Breast epithelium (tissue), 4 donors: ENCODE data around the gene TM2D3. TPM values are rescaled to one million over a fixed set of nuclear protein-coding genes. Genes with fewer than 3 reads are reported as not detected.

ENCODE experiments used
- DNase-seq, 2 donors: peaks; one replicate each; pipeline ENCODE4 v3.0.0-alpha.2; 2019; ENCODE audit warnings: low spot score in 2 of 2
- H3K27ac ChIP-seq, 2 donors: fragments of 200-600 bp; sonication (generic) in 1 of 2; one replicate each; pipeline ENCODE4 v1.5.1; 2016 to 2019; ENCODE audit warnings: mild to moderate bottlenecking in 1 of 2
- H3K27me3 ChIP-seq, 2 donors: fragments of 200-600 bp; sonication (generic) in 1 of 2; one replicate each; pipeline versions ENCODE4 v1.5.1 to v1.6.0; 2017 to 2019; ENCODE audit warnings: control low read depth in 1 of 2, mild to moderate bottlenecking in 1 of 2
- H3K36me3 ChIP-seq: fragments of 200-600 bp; one replicate; pipeline ENCODE4 v1.5.1; 2019
- H3K4me1 ChIP-seq, 2 donors: fragments of 200-600 bp; sonication (generic); one replicate each; pipeline ENCODE4 v1.5.1; 2016 to 2019; ENCODE audit warnings: control low read depth in 1 of 2
- H3K4me3 ChIP-seq, 3 donors: fragments of 200-600 bp; sonication (generic); 1 replicate in 2 of 3; 2 replicates in 1 of 3; pipeline ENCODE4 v1.5.1; 2016 to 2019; ENCODE audit warnings: mild to moderate bottlenecking in 3 of 3, moderate library complexity in 2 of 3
- H3K9me3 ChIP-seq, 2 donors: fragments of 200-600 bp; sonication (generic) in 1 of 2; one replicate each; pipeline ENCODE4 v1.5.1; 2016 to 2019; ENCODE audit warnings: control low read depth in 1 of 2
- POLR2A ChIP-seq: fragments of 450-650 bp; IDR thresholded peaks from one replicate; pipeline ENCODE4 v1.6.1; 2016; ENCODE audit warnings: antibody characterized with exemption, mild to moderate bottlenecking, moderate library complexity
- POLR2AphosphoS5 ChIP-seq, 3 donors: sonication (generic); formaldehyde crosslinking; IDR thresholded peaks; one replicate each; pipeline ENCODE4 v1.6.1; 2017; ENCODE audit warnings: antibody characterized with exemption in 3 of 3
- intact Hi-C: fragments of 100-400 bp; cut with DNase I; formaldehyde crosslinking; loops from one replicate; pipeline ENCODE4 v1.15.1; 2023; ENCODE audit warnings: low total_unique reads
- total RNA-seq, 3 donors: library from RNA; depleted of rRNA; stranded (reverse); fragments of >200 nt; gene quantifications; one replicate each; pipeline ENCODE4 v1.1.0, GENCODE V29; 2016
- TF ChIP-seq, protein P1 (sequence below), 3 donors: fragments of 450-650 bp; IDR thresholded peaks; one replicate each; pipeline ENCODE4 v1.5.1; 2016 to 2017; ENCODE audit warnings: antibody characterized with exemption in 3 of 3, mild to moderate bottlenecking in 3 of 3, moderate library complexity in 3 of 3

Gene TM2D3
- total RNA-seq, 3 donors from 2014 or later = 40.3 to 49.8 (median 46.2) TPM

DNA sequence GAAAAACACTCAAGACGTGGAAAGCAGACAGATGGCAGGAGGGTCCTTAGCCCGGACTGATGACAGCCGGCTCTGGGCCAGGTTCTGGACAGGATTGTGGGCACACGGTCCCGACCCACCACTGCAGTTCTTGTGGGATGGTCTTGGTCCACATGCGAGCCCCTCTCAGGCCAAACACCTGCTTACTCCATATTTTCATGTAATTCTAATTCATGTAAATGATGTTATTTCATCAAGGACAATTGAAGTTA is 32.6 kb downstream of the TM2D3 start:
- Histone ChIP-seq H3K9me3 (no peaks in the 10 kb centered on the region), H3K4me1 (peaks cover 0 to 6% of the 10 kb centered on the region in 2 donors), H3K4me3 (no peak overlapping the region), H3K27me3 (no peaks in the 10 kb centered on the region), H3K27ac (no peak overlapping the region), H3K36me3 (no peaks in the 10 kb centered on the region)
- intact Hi-C loops = no loop called here
- no peak for DNase-seq
- TF ChIP-seq POLR2AphosphoS5 (IDR thresholded peaks at IDR 0.05) = no peak
- no peak for TF ChIP-seq POLR2A
- TF ChIP-seq, protein P1, sequence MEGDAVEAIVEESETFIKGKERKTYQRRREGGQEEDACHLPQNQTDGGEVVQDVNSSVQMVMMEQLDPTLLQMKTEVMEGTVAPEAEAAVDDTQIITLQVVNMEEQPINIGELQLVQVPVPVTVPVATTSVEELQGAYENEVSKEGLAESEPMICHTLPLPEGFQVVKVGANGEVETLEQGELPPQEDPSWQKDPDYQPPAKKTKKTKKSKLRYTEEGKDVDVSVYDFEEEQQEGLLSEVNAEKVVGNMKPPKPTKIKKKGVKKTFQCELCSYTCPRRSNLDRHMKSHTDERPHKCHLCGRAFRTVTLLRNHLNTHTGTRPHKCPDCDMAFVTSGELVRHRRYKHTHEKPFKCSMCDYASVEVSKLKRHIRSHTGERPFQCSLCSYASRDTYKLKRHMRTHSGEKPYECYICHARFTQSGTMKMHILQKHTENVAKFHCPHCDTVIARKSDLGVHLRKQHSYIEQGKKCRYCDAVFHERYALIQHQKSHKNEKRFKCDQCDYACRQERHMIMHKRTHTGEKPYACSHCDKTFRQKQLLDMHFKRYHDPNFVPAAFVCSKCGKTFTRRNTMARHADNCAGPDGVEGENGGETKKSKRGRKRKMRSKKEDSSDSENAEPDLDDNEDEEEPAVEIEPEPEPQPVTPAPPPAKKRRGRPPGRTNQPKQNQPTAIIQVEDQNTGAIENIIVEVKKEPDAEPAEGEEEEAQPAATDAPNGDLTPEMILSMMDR (IDR thresholded peaks at IDR 0.05) = no peak

GRCh38 chr15:101618851-101619614 is 33.1 kb downstream of the TM2D3 start:
- Histone ChIP-seq H3K27ac (no peak overlapping the region), H3K4me1 (peaks cover 0 to 6% of the 10 kb centered on the region in 2 donors), H3K36me3 (no peaks in the 10 kb centered on the region), H3K4me3 (no peak overlapping the region), H3K27me3 (no peaks in the 10 kb centered on the region), H3K9me3 (no peaks in the 10 kb centered on the region)
- TF ChIP-seq POLR2A (no peak), POLR2AphosphoS5 (IDR thresholded peaks at IDR 0.05) (no peak)
- TF ChIP-seq, protein P1 (IDR thresholded peaks at IDR 0.05) = no peak
- no peak for DNase-seq
- intact Hi-C loops = no loop called here

GRCh38 chr15:101618076-101618475 is 34.1 kb downstream of the TM2D3 start:
- Histone ChIP-seq H3K9me3 (no peaks in the 10 kb centered on the region), H3K36me3 (no peaks in the 10 kb centered on the region), H3K27ac (no peak overlapping the region), H3K27me3 (no peaks in the 10 kb centered on the region), H3K4me1 (peaks cover 3 to 6% of the 10 kb centered on the region in 2 donors), H3K4me3 (no peak overlapping the region)
- DNase-seq = no peak
- TF ChIP-seq POLR2AphosphoS5 (IDR thresholded peaks at IDR 0.05) (no peak), POLR2A (no peak)
- TF ChIP-seq, protein P1 (IDR thresholded peaks at IDR 0.05) = no peak
- intact Hi-C loops = no loop called here

DNA sequence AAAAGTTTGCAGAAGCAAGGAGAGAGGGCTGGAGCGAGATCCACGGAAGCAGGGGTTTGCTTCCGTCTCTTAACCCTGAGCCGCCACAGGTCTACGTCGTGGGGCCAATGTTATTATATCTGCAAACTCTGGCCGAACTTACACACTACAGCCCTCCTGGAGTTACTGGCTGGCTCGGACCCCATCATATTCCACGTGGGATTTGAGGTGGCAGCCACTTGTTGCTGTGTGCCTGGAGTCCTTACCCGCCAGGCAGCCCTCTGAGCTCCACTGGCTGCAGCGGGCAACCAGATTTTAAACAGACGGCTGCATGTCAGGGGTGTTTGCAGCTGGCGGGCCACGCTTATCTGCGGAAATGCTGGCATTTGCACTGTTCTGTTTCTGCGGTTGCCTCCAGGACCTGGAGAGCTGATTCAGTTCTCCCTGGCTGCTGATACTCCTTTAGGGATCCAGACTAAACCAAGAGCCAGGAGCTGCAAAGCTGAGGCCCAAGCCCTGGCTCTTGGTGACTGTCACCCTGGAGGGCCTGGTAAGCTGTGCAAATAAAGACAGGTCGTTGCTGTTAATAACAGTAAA is 34.7 kb downstream of the TM2D3 start:
- no peak for TF ChIP-seq POLR2AphosphoS5 (IDR thresholded peaks at IDR 0.05)
- TF ChIP-seq POLR2A = no peak
- TF ChIP-seq, protein P1 (IDR thresholded peaks at IDR 0.05) = no peak
- no peak overlapping the region for H3K4me3 ChIP-seq
- intact Hi-C loops = no loop called here
- H3K27me3 ChIP-seq = no peaks in the 10 kb centered on the region
- no peaks in the 10 kb centered on the region for H3K36me3 ChIP-seq
- no peaks in the 10 kb centered on the region for H3K9me3 ChIP-seq
- H3K4me1 ChIP-seq = peaks cover 3 to 6% of the 10 kb centered on the region in 2 donors
- DNase-seq = no peak
- no peak overlapping the region for H3K27ac ChIP-seq

DNA sequence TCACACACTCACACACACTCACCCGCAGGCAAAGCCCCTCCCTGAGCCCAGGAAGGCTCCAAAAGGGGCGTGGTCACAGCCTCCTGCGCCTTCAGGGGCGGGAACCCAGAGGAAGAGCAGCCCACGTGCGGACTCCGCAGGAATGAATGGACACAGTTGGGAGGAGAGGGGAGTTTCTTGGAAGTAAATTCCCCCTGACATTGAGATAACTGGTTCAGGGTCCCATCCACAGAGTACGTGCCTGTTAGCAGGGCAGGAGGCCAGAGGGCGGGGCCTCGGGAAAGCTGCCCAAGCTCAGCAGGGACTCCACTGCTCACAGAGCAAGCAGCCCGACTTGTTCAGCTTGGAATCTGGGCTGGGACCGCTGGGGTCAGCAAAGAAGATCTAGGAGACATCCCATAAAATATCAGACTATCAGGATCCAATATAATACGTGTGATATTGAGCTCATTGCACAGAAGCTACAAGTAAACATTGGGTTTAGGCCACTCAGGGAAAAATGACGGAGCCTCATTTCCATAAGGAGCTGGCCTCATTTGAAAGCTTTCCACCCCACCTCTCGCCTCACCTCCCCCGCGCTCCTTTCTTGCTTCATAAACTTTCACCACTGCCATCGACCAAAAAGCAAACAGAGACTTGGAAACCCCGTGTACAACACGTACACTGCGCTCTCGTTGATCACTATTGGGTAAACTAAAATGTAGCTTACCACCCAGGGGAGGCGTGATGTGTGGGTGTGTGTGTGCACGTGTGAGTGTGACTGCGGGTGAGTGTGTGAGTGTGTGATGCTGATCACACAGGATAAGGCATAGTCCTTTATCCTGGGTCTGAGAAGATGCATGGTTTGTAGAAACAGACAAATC is 36.0 kb downstream of the TM2D3 start:
- Histone ChIP-seq H3K27me3 (no peaks in the 10 kb centered on the region), H3K4me3 (peak overlapping the region in 2 of 3 donors; percentile 15 to 25), H3K36me3 (no peaks in the 10 kb centered on the region), H3K9me3 (no peaks in the 10 kb centered on the region), H3K27ac (no peak overlapping the region), H3K4me1 (peaks cover 3 to 6% of the 10 kb centered on the region in 2 donors)
- intact Hi-C loops = no loop called here
- no peak for DNase-seq
- TF ChIP-seq POLR2AphosphoS5 (IDR thresholded peaks at IDR 0.05) (no peak), POLR2A (no peak)
- TF ChIP-seq, protein P1 (IDR thresholded peaks at IDR 0.05) = no peak
